Measurements from ENCODE around the gene PTPRD. TPM values are rescaled to one million over a fixed set of nuclear protein-coding genes. Genes with fewer than 3 reads are reported as not detected.

PTPRD gene
- total and polyA plus RNA-seq, 9 of the 15 experiments (the other 6 are each of a cell fraction or from before 2014, with no cell fraction given): 0.11 TPM; not detected in 8

GRCh38 chr9:10080012-10080411 lies 532.8 kb downstream of the PTPRD start (continued):
- TF ChIP-seq ARID3A (IDR thresholded peaks at IDR 0.05; ENCODE audit: borderline replicate concordance, low read depth, low read length): no peak

- no peak for TF ChIP-seq SIN3B (IDR thresholded peaks at IDR 0.05; ENCODE audit: low read depth)
- TF ChIP-seq ZNF184 (CRISPR knock-in tag; IDR thresholded peaks at IDR 0.05): no peak
- TF ChIP-seq E2F6 (IDR thresholded peaks at IDR 0.05; ENCODE audit: borderline replicate concordance in 1 of 2, extremely low read depth in 1 of 2, insufficient read depth in 1 of 2, insufficient read length in 1 of 2, low read depth in 1 of 2, low read length in 1 of 2, poor library complexity in 1 of 2, severe bottlenecking in 1 of 2): no peak
- TF ChIP-seq TBL1XR1 (IDR thresholded peaks at IDR 0.05; ENCODE audit: low read length in 2 of 2): no peak
- TF ChIP-seq GABPA (tag; conservative IDR thresholded peaks at IDR 0.05; ENCODE audit: low read depth): no peak
- POLR2A ChIA-PET: no interaction called here
- H4K20me1 ChIP-seq (replicated peaks; ENCODE audit: control insufficient read depth, insufficient read depth, low read length): no peaks in the 10 kb centered on the region
- no peak overlapping the region for H3K9ac ChIP-seq (ENCODE audit: insufficient read depth in 1 of 2, low read depth in 2 of 2, low read length in 2 of 2)
- DNase-seq (ENCODE audit: extremely low read depth in 1 of 4, low spot score in 3 of 4) (no peak), FAIRE-seq (no peak), ATAC-seq (no peak)
- no peak overlapping the region for H3K4me2 ChIP-seq (ENCODE audit: insufficient read depth, low read length)
- H3K4me1 ChIP-seq (replicated peaks in 1 of 2; ENCODE audit: control insufficient read depth in 2 of 2, insufficient read depth in 2 of 2, low read length in 2 of 2): no peaks in the 10 kb centered on the region
- intact Hi-C loops (cut with micrococcal nuclease): no loop called here
- H3K27ac ChIP-seq (ENCODE audit: extremely low read depth, low read depth, low read length): no peak overlapping the region
- 1% methylated on average over 7 of the region's 7 CpGs for WGBS (ENCODE audit: insufficient coverage, low coverage, missing lambda C conversion rate)
- in situ Hi-C loops (cut with MboI): no loop called here
- no peaks in the 10 kb centered on the region for H3K9me3 ChIP-seq (replicated peaks; ENCODE audit: control insufficient read depth, insufficient read depth, low read depth, low read length)
- no peaks in the 10 kb centered on the region for H3K36me3 ChIP-seq (ENCODE audit: control insufficient read depth, insufficient read depth, low read length)
- no peaks in the 10 kb centered on the region for H3K79me2 ChIP-seq (ENCODE audit: control insufficient read depth, insufficient read depth, low read length)
- H3K9me1 ChIP-seq (ENCODE audit: control insufficient read depth, insufficient read depth, low read length): no peaks in the 10 kb centered on the region
- H2AFZ ChIP-seq (ENCODE audit: low read depth, low read length): no peak overlapping the region
- no peak overlapping the region for H3K4me3 ChIP-seq
- no peaks in the 10 kb centered on the region for H3K27me3 ChIP-seq (ENCODE audit: control insufficient read depth in 2 of 2, insufficient read depth in 2 of 2, low read length in 2 of 2)
- CTCF ChIA-PET (ENCODE audit: low intra/inter-chr PET ratio): no interaction called here
- BruUV-seq (replicated peaks): no TSS peak
These were observed 533.4 kb downstream of the PTPRD start for GRCh38 chr9:10079284-10079964.
